ENCODE data around the gene SLC22A7.

The SLC22A7 gene

GRCh38 chr6:43318011-43318410 lies 20.0 kb downstream of the SLC22A7 start:
- no peak for ATAC-seq
- TF ChIP-seq ZNF70 (CRISPR knock-in tag; IDR thresholded peaks at IDR 0.05) (no peak), ZFP30 (CRISPR knock-in tag; IDR thresholded peaks at IDR 0.05) (no peak), ZNF8 (CRISPR knock-in tag; IDR thresholded peaks at IDR 0.05) (no peak), CREB5 (CRISPR knock-in tag; IDR thresholded peaks at IDR 0.05; ENCODE audit: low read depth) (no peak), RARB (CRISPR knock-in tag; IDR thresholded peaks at IDR 0.05) (no peak), CSRNP3 (CRISPR knock-in tag; IDR thresholded peaks at IDR 0.05) (no peak), CSDC2 (CRISPR knock-in tag; IDR thresholded peaks at IDR 0.05) (no peak), TCF4 (CRISPR knock-in tag; IDR thresholded peaks at IDR 0.05; ENCODE audit: borderline replicate concordance) (no peak), OSR1 (CRISPR knock-in tag; IDR thresholded peaks at IDR 0.05) (no peak)

GRCh38 chr6:43325876-43326275 lies 27.8 kb downstream of the SLC22A7 start:
- ATAC-seq: no peak
- TF ChIP-seq ZNF70 (CRISPR knock-in tag; IDR thresholded peaks at IDR 0.05) (no peak), TCF4 (CRISPR knock-in tag; IDR thresholded peaks at IDR 0.05; ENCODE audit: borderline replicate concordance) (no peak)

- ATAC-seq: no peak
- TF ChIP-seq ESRRG (CRISPR knock-in tag; IDR thresholded peaks at IDR 0.05): no peak
- TF ChIP-seq ZNF565 (CRISPR knock-in tag; conservative IDR thresholded peaks at IDR 0.05; ENCODE audit: low read depth): no peak
- TF ChIP-seq ISL1 (CRISPR knock-in tag; IDR thresholded peaks at IDR 0.05): no peak; the same call in 1 of the 2 replicates
- no peak for TF ChIP-seq TOX (CRISPR knock-in tag; IDR thresholded peaks at IDR 0.05; ENCODE audit: borderline replicate concordance)
- no peak for TF ChIP-seq CSRNP3 (CRISPR knock-in tag; IDR thresholded peaks at IDR 0.05)
- TF ChIP-seq ZNF70 (CRISPR knock-in tag; IDR thresholded peaks at IDR 0.05): no peak
- no peak for TF ChIP-seq TSHZ2 (CRISPR knock-in tag; IDR thresholded peaks at IDR 0.05)
- no peak for TF ChIP-seq ARNTL (CRISPR knock-in tag; IDR thresholded peaks at IDR 0.05; ENCODE audit: borderline replicate concordance, low read depth)
- no peak for TF ChIP-seq ZNF8 (CRISPR knock-in tag; IDR thresholded peaks at IDR 0.05)
Observed at GRCh38 chr6:43328528-43328927, 30.5 kb downstream of the SLC22A7 start.

GRCh38 chr6:43331470-43331869 lies 33.4 kb downstream of the SLC22A7 start:
- no peak for ATAC-seq
- no peak for TF ChIP-seq ZC3H10 (CRISPR knock-in tag; IDR thresholded peaks at IDR 0.05)
- no peak for TF ChIP-seq ZNF70 (CRISPR knock-in tag; IDR thresholded peaks at IDR 0.05)
- no peak for TF ChIP-seq CSDC2 (CRISPR knock-in tag; IDR thresholded peaks at IDR 0.05)
- no peak for TF ChIP-seq OSR1 (CRISPR knock-in tag; IDR thresholded peaks at IDR 0.05)
- no peak for TF ChIP-seq TCF4 (CRISPR knock-in tag; IDR thresholded peaks at IDR 0.05; ENCODE audit: borderline replicate concordance)
- TF ChIP-seq RARB (CRISPR knock-in tag; IDR thresholded peaks at IDR 0.05): no peak
- no peak for TF ChIP-seq TOX (CRISPR knock-in tag; IDR thresholded peaks at IDR 0.05; ENCODE audit: borderline replicate concordance)
- no peak for TF ChIP-seq PATZ1 (CRISPR knock-in tag; IDR thresholded peaks at IDR 0.05; ENCODE audit: borderline replicate concordance)
- TF ChIP-seq CSRNP3 (CRISPR knock-in tag; IDR thresholded peaks at IDR 0.05): no peak
- TF ChIP-seq CREB5 (CRISPR knock-in tag; IDR thresholded peaks at IDR 0.05; ENCODE audit: low read depth): no peak
- no peak for TF ChIP-seq ARNTL (CRISPR knock-in tag; IDR thresholded peaks at IDR 0.05; ENCODE audit: borderline replicate concordance, low read depth)
- TF ChIP-seq ZFP30 (CRISPR knock-in tag; IDR thresholded peaks at IDR 0.05): no peak
- TF ChIP-seq ESRRG (CRISPR knock-in tag; IDR thresholded peaks at IDR 0.05): no peak
- TF ChIP-seq SNAI2 (CRISPR knock-in tag; IDR thresholded peaks at IDR 0.05): no peak
- TF ChIP-seq PPARA (CRISPR knock-in tag; IDR thresholded peaks at IDR 0.05; ENCODE audit: borderline replicate concordance): no peak
- no peak for TF ChIP-seq POU6F1 (CRISPR knock-in tag; IDR thresholded peaks at IDR 0.05; ENCODE audit: borderline replicate concordance, low read depth)

Measured in SK-N-SH treated with all-trans-retinoic acid at 6 μM for 48 hours (cell line).